Measurements from ENCODE around the gene BEND7. TPM values are rescaled to one million over a fixed set of nuclear protein-coding genes. Genes with fewer than 3 reads are reported as not detected.

Gene BEND7
- total and polyA plus RNA-seq, 8 donors: 4.6 to 32.1 (median 21.0) TPM

GRCh38 chr10:13392701-13393100 lies 136.1 kb downstream of the BEND7 start:
- H3K27ac ChIP-seq: no peak overlapping the region
- H3K4me1 ChIP-seq: no peaks in the 10 kb centered on the region
- no peaks in the 10 kb centered on the region for H3K36me3 ChIP-seq
- TF ChIP-seq CTCF (IDR thresholded peaks at IDR 0.05): no peak
- TF ChIP-seq EP300 (IDR thresholded peaks at IDR 0.05): no peak
- no peak for TF ChIP-seq POLR2A (IDR thresholded peaks at IDR 0.05)
- TF ChIP-seq POLR2AphosphoS5 (IDR thresholded peaks at IDR 0.05): no peak
- DNase-seq: no peak
- WGBS, 5 donors: 87 to 95% (median 91%) methylated on average over 5 of the region's 5 CpGs
- H3K27me3 ChIP-seq: no peaks in the 10 kb centered on the region
- H3K9me3 ChIP-seq: no peaks in the 10 kb centered on the region
- no peak overlapping the region for H3K4me3 ChIP-seq
- intact Hi-C loops (cut with DNase I; ENCODE audit: low total_unique reads): no loop called here

Small RNA genes lying within 50 kb of the gene (small RNA-seq; reads per million reads assigned to genes)
- gene RF00019: 0 reads per million in 4 donors

Other genes starting within 250 kb of the BEND7 start
- 10 to 100 TPM in 2 of 5 donors, 1 to 10 TPM in 2, under 1 TPM in 1; 0.58 to 20.9 (median 9.6) TPM for gene PHYH, start 228.9 kb downstream of the BEND7 start, total RNA-seq
- 10 to 100 TPM; 19.3 to 65.5 (median 34.4) TPM for gene PHYH, start 228.9 kb downstream of the BEND7 start, polyA plus RNA-seq
- gene SEPHS1, start 180.7 kb downstream of the BEND7 start, total RNA-seq: 10 to 100 TPM; 15.2 to 63.0 (median 20.3) TPM
- gene SEPHS1, start 180.7 kb downstream of the BEND7 start, polyA plus RNA-seq: 10 to 100 TPM; 19.7 to 40.5 (median 31.8) TPM
- 10 to 100 TPM; 15.6 to 51.8 (median 31.9) TPM for gene PRPF18, start 58.0 kb upstream of the BEND7 start, total RNA-seq
- gene PRPF18, start 58.0 kb upstream of the BEND7 start, polyA plus RNA-seq: 10 to 100 TPM in 2 of 3 donors, 1 to 10 TPM in 1; 9.8 to 26.0 (median 17.5) TPM

All from stomach (tissue), 9 donors.